ENCODE measurements around the gene ADGRA3. TPM values are rescaled to one million over a fixed set of nuclear protein-coding genes. Genes with fewer than 3 reads are reported as not detected.

The ADGRA3 gene
- polyA plus RNA-seq, 3 donors = 0.07 TPM; not detected in 2

DNA sequence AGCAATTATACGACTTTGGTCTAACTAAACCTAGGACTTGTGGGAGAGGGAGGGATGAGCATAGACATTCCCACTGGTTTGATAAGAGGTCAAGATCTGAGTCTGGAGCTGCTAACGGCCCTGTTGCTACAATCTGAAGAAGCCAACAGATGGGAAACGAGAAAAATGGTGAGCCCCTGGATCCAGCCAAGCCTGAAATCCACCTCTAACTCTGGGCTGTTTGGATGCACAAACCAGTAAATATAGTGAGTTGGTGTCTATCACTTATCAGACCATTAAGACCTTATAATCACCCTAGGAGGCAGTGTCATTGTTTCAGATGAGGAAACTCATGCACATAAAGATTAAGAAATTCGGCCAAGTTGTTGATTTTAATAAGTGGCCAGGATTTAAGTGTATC, 50.5 kb downstream of the ADGRA3 start:
- Histone ChIP-seq H3K9ac (ENCODE audit: insufficient read depth, low read length, poor library complexity, severe bottlenecking) (no peak overlapping the region), H3K9me3 (replicated peaks in 1 of 2; ENCODE audit: control insufficient read depth in 1 of 2, insufficient read depth in 1 of 2, low read length in 2 of 2) (no peaks in the 10 kb centered on the region), H3K27me3 (ENCODE audit: control insufficient read depth in 2 of 2, insufficient read depth in 2 of 2, low read length in 2 of 2) (no peaks in the 10 kb centered on the region), H4K20me1 (ENCODE audit: insufficient read depth, low read length) (no peaks in the 10 kb centered on the region), H3K79me2 (ENCODE audit: insufficient read depth, low read length) (no peaks in the 10 kb centered on the region), H3K4me1 (ENCODE audit: control insufficient read depth in 1 of 2, insufficient read depth in 2 of 2, low read length in 2 of 2) (no peaks in the 10 kb centered on the region), H3K27ac (ENCODE audit: low read depth in 1 of 2, low read length in 2 of 2) (no peak overlapping the region), H3K36me3 (replicated peaks in 1 of 2; ENCODE audit: control insufficient read depth in 1 of 2, insufficient read depth in 2 of 2, low read length in 2 of 2) (no peaks in the 10 kb centered on the region), H3K4me3 (replicated peaks in 1 of 3; ENCODE audit: low read depth in 2 of 3, low read length in 3 of 3) (no peak overlapping the region), H3K4me2 (replicated peaks; ENCODE audit: extremely low read depth, low read length, poor library complexity, severe bottlenecking) (no peak overlapping the region), H2AFZ (ENCODE audit: insufficient read depth, low read depth, low read length, poor library complexity, severe bottlenecking) (no peak overlapping the region)
- no peak overlapping the region for H3K4me3 Mint-ChIP-seq
- no CpG with 5 or more reads among the region's 4 CpGs for WGBS (ENCODE audit: insufficient coverage)
- peaks cover 0 to 5% (median 0%) of the 10 kb centered on the region in 7 donors for H3K9me3 Mint-ChIP-seq
- intact Hi-C loops (cut with micrococcal nuclease) = no loop called here
- no peaks in the 10 kb centered on the region for H3K4me1 Mint-ChIP-seq
- no peak for DNase-seq
- TF ChIP-seq, protein P1, sequence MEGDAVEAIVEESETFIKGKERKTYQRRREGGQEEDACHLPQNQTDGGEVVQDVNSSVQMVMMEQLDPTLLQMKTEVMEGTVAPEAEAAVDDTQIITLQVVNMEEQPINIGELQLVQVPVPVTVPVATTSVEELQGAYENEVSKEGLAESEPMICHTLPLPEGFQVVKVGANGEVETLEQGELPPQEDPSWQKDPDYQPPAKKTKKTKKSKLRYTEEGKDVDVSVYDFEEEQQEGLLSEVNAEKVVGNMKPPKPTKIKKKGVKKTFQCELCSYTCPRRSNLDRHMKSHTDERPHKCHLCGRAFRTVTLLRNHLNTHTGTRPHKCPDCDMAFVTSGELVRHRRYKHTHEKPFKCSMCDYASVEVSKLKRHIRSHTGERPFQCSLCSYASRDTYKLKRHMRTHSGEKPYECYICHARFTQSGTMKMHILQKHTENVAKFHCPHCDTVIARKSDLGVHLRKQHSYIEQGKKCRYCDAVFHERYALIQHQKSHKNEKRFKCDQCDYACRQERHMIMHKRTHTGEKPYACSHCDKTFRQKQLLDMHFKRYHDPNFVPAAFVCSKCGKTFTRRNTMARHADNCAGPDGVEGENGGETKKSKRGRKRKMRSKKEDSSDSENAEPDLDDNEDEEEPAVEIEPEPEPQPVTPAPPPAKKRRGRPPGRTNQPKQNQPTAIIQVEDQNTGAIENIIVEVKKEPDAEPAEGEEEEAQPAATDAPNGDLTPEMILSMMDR (IDR thresholded peaks at IDR 0.05) = no peak
- no peaks in the 10 kb centered on the region for H3K36me3 Mint-ChIP-seq
- peaks cover 0 to 6% (median 0%) of the 10 kb centered on the region in 3 donors for H3K27me3 Mint-ChIP-seq (ENCODE audit: low read depth in 3 of 3)
- H3K27ac Mint-ChIP-seq = no peak overlapping the region

DNA sequence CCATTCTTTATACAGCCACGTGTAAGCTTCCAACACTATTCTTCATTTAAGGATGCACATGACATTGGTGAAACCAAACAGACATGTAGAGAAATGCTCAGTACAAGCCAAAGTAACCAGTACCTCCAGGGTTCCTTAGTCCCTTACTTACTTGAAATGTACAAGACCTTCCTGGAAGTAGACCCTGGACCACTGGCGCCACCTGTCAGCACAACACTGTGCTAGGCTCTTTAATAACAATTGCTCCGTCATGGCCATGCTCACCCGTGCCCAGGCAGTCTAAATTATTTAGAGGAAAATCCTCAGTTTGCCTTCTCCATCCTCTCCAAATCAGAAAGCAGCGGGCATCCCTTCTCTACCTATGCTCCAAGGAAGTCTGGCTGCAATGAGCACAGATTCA, 52.7 kb downstream of the ADGRA3 start:
- H3K9ac ChIP-seq (ENCODE audit: insufficient read depth, low read length, poor library complexity, severe bottlenecking) = no peak overlapping the region
- no peak overlapping the region for H3K4me2 ChIP-seq (replicated peaks; ENCODE audit: extremely low read depth, low read length, poor library complexity, severe bottlenecking)
- H3K4me3 ChIP-seq (replicated peaks in 1 of 3; ENCODE audit: low read depth in 2 of 3, low read length in 3 of 3) = no peak overlapping the region
- no peaks in the 10 kb centered on the region for H3K36me3 ChIP-seq (replicated peaks in 1 of 2; ENCODE audit: control insufficient read depth in 1 of 2, insufficient read depth in 2 of 2, low read length in 2 of 2)
- TF ChIP-seq, protein P1 (IDR thresholded peaks at IDR 0.05) = no peak
- peaks cover 0 to 3% (median 0%) of the 10 kb centered on the region in 7 donors for H3K9me3 Mint-ChIP-seq
- no peaks in the 10 kb centered on the region for H3K36me3 Mint-ChIP-seq
- H3K79me2 ChIP-seq (ENCODE audit: insufficient read depth, low read length) = no peaks in the 10 kb centered on the region
- no peaks in the 10 kb centered on the region for H3K4me1 Mint-ChIP-seq
- no peak overlapping the region for H3K4me3 Mint-ChIP-seq
- H2AFZ ChIP-seq (ENCODE audit: insufficient read depth, low read depth, low read length, poor library complexity, severe bottlenecking) = no peak overlapping the region
- intact Hi-C loops (cut with micrococcal nuclease) = no loop called here
- H4K20me1 ChIP-seq (ENCODE audit: insufficient read depth, low read length) = no peaks in the 10 kb centered on the region
- no peaks in the 10 kb centered on the region for H3K27me3 ChIP-seq (ENCODE audit: control insufficient read depth in 2 of 2, insufficient read depth in 2 of 2, low read length in 2 of 2)
- DNase-seq = no peak
- no peak overlapping the region for H3K27ac Mint-ChIP-seq
- WGBS (ENCODE audit: insufficient coverage) = 98% methylated on average over 5 of the region's 5 CpGs
- no peak overlapping the region for H3K27ac ChIP-seq (ENCODE audit: low read depth in 1 of 2, low read length in 2 of 2)
- no peaks in the 10 kb centered on the region for H3K4me1 ChIP-seq (ENCODE audit: control insufficient read depth in 1 of 2, insufficient read depth in 2 of 2, low read length in 2 of 2)
- peaks cover 0 to 1% (median 0%) of the 10 kb centered on the region in 3 donors for H3K27me3 Mint-ChIP-seq (ENCODE audit: low read depth in 3 of 3)
- H3K9me3 ChIP-seq (replicated peaks in 1 of 2; ENCODE audit: control insufficient read depth in 1 of 2, insufficient read depth in 1 of 2, low read length in 2 of 2) = no peaks in the 10 kb centered on the region
